Type B pancreatic cell (in vitro differentiated cells): ENCODE results near the gene RNF150. TPM values are rescaled to one million over a fixed set of nuclear protein-coding genes. Genes with fewer than 3 reads are reported as not detected.

ENCODE experiments used
- DNase-seq: peaks from one replicate; pipeline ENCODE4 v3.0.0; 2021; ENCODE audit warnings: mixed read lengths; ENCODE audit not compliant: unreplicated experiment; ENCODE audit errors: extremely low spot score
- H3K27ac Mint-ChIP-seq: 2 replicates; pipeline ENCODE4 v1.8.0; 2021; ENCODE audit warnings: mild to moderate bottlenecking, mixed read lengths
- H3K27me3 Mint-ChIP-seq: 2 replicates; pipeline ENCODE4 v1.8.0; 2021; ENCODE audit warnings: mixed read lengths
- H3K36me3 Mint-ChIP-seq: 2 replicates; pipeline ENCODE4 v1.8.0; 2021; ENCODE audit warnings: mixed read lengths
- H3K4me1 Mint-ChIP-seq: one replicate; pipeline ENCODE4 v1.8.0; 2021; ENCODE audit warnings: mixed read lengths; ENCODE audit not compliant: unreplicated experiment
- H3K4me3 Mint-ChIP-seq: 2 replicates; pipeline ENCODE4 v1.8.0; 2021; ENCODE audit warnings: mild to moderate bottlenecking, mixed read lengths
- H3K9me3 Mint-ChIP-seq: 2 replicates; pipeline ENCODE4 v1.8.0; 2021; ENCODE audit warnings: mixed read lengths
- CTCF ChIP-seq: fragments of 200-600 bp; sonication (generic); conservative IDR thresholded peaks from 2 replicates; pipeline ENCODE4 v1.5.0; 2021; ENCODE audit warnings: antibody characterized with exemption, mild to moderate bottlenecking
- total RNA-seq: library from RNA; stranded (reverse); gene quantifications from 2 replicates; pipeline ENCODE4 v1.2.1, GENCODE V29; 2021; ENCODE audit warnings: low replicate concordance

RNF150 gene
- total RNA-seq, 1 donor from 2014 or later = 34.0 TPM

- DNase-seq = no peak
- H3K27ac Mint-ChIP-seq = no peak overlapping the region
- peaks cover 7% of the 10 kb centered on the region for H3K9me3 Mint-ChIP-seq
- peaks cover 9% of the 10 kb centered on the region for H3K36me3 Mint-ChIP-seq
- H3K27me3 Mint-ChIP-seq = no peaks in the 10 kb centered on the region
- no peak overlapping the region for H3K4me3 Mint-ChIP-seq
- no peaks in the 10 kb centered on the region for H3K4me1 Mint-ChIP-seq
- no peak for TF ChIP-seq CTCF
Observed at GRCh38 chr4:141107927-141108326, 25.3 kb downstream of the RNF150 start.

- TF ChIP-seq CTCF = no peak
- Mint-ChIP-seq H3K4me3 (no peak overlapping the region), H3K4me1 (no peaks in the 10 kb centered on the region), H3K9me3 (no peaks in the 10 kb centered on the region), H3K36me3 (no peaks in the 10 kb centered on the region), H3K27ac (no peak overlapping the region), H3K27me3 (no peaks in the 10 kb centered on the region)
- no peak for DNase-seq
Observed at GRCh38 chr4:141102367-141102766, 30.9 kb downstream of the RNF150 start.

- Mint-ChIP-seq H3K4me3 (no peak overlapping the region), H3K4me1 (no peaks in the 10 kb centered on the region), H3K9me3 (no peaks in the 10 kb centered on the region), H3K36me3 (no peaks in the 10 kb centered on the region), H3K27ac (no peak overlapping the region), H3K27me3 (no peaks in the 10 kb centered on the region)
- DNase-seq = no peak
- no peak for TF ChIP-seq CTCF
Observed at GRCh38 chr4:141101511-141101910, 31.8 kb downstream of the RNF150 start.

- H3K4me3 Mint-ChIP-seq = no peak overlapping the region
- H3K27me3 Mint-ChIP-seq = no peaks in the 10 kb centered on the region
- no peaks in the 10 kb centered on the region for H3K36me3 Mint-ChIP-seq
- TF ChIP-seq CTCF = no peak
- H3K27ac Mint-ChIP-seq = no peak overlapping the region
- no peak for DNase-seq
- no peaks in the 10 kb centered on the region for H3K4me1 Mint-ChIP-seq
- no peaks in the 10 kb centered on the region for H3K9me3 Mint-ChIP-seq
Observed at GRCh38 chr4:141099326-141099725, 33.9 kb downstream of the RNF150 start.

GRCh38 chr4:141098163-141098562 lies 35.1 kb downstream of the RNF150 start:
- Mint-ChIP-seq H3K27ac (no peak overlapping the region), H3K36me3 (peaks cover 4% of the 10 kb centered on the region), H3K4me3 (no peak overlapping the region), H3K27me3 (no peaks in the 10 kb centered on the region), H3K4me1 (no peaks in the 10 kb centered on the region), H3K9me3 (peaks cover 5% of the 10 kb centered on the region)
- no peak for DNase-seq
- no peak for TF ChIP-seq CTCF

- peaks cover 5% of the 10 kb centered on the region for H3K9me3 Mint-ChIP-seq
- no peaks in the 10 kb centered on the region for H3K27me3 Mint-ChIP-seq
- H3K27ac Mint-ChIP-seq = no peak overlapping the region
- no peak for DNase-seq
- no peaks in the 10 kb centered on the region for H3K4me1 Mint-ChIP-seq
- TF ChIP-seq CTCF = no peak
- H3K36me3 Mint-ChIP-seq = peaks cover 29% of the 10 kb centered on the region
- no peak overlapping the region for H3K4me3 Mint-ChIP-seq
Observed at GRCh38 chr4:141090473-141090872, 42.8 kb downstream of the RNF150 start.
